Measurements from ENCODE around the gene TXN. TPM values are rescaled to one million over a fixed set of nuclear protein-coding genes. Genes with fewer than 3 reads are reported as not detected.

TXN gene
- 258 and 291 TPM in 2 replicates for total RNA-seq (2014; rRNA removed; shearing (Covaris generic))

DNA sequence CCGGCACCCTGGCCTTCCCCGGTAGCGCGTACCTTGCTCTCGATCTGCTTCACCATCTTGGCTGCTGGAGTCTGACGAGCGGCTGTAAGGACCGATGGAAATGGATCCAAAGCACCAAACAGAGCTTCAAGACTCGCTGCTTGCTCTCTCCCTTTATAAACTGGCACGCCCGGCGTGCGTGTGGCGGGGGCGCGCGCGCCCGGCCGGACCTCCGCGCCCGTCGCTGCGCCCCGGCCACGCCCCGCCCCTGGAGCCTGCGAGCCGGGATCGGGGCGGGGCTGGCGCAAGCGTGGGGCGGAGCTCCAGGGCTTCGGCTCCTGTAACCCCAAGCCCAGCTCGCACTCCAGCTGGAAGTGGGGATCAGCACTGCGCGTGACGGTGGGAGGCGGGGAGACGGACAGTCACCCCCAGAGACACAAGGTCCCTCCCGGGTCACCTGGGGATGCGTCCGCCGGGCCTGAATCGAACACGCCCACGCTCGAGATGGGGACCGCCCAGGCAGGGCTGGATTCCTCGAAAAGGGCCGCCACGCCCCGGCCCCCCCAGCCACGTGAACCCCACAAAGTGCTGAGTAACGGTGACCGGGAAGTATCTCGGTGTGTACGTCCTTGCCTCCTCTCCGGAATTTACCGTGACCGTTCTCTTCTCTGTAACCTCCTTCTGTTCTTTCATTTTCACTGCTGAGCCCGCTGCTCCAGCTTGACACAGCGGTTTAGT is at the start of gene TXN:
Gene TXN (minus strand): TSS at position 128 of the 717 bp plus-strand sequence. CDS start 72 bp downstream, at position 56.

DNA sequence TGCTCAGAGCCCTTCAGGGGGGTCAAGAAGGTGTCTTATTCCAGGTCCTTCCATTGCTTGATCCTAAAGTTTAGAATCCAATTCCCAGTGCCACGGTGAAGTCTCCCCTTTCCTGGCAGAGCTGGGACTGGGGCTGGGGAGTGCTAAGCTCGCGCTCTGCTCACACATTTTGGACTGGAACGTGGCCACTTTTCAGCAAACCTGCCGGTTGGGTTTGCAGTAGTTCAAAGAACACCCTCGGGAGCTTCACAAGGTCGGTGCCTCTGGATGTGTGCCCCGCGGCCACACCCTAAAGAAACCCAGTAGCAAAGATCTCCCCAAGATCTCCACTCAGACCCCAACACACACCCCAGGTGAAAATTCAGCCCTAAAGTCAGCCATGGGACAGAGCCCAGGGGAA is 48.3 kb downstream of the TXN start, which contains the start of gene C9orf152:
Gene C9orf152 (minus strand): TSS at position 129 of the 400 bp plus-strand sequence. CDS start 580 bp downstream, outside the sequence.

Other genes starting within 250 kb of the TXN start
- not detected in 2 replicates for gene C9orf152, start 48.3 kb downstream of the TXN start, total RNA-seq (2014; rRNA removed; shearing (Covaris generic))
- not detected in 2 replicates for gene TXNDC8, start 81.4 kb upstream of the TXN start, total RNA-seq (2014; rRNA removed; shearing (Covaris generic))

Data from A375 (cell line).